Testis (tissue), 2 donors: ENCODE results near the gene KRTAP13-2.

Experiments
- CTCF ChIP-seq, 3 experiments: fragments of 450-650 bp in 2 of 3; fragments of 200-600 bp in 1 of 3; sonication (generic) in 1 of 3; IDR thresholded peaks; one replicate each; pipeline ENCODE4 v1.5.1; 2016 to 2019; ENCODE audit warnings: antibody characterized with exemption in 3 of 3, mild to moderate bottlenecking in 2 of 3, moderate library complexity in 1 of 3
- POLR2A ChIP-seq: fragments of 450-650 bp; IDR thresholded peaks from one replicate; pipeline ENCODE4 v1.6.1; 2017; ENCODE audit warnings: antibody characterized with exemption, mild to moderate bottlenecking, moderate library complexity

- TF ChIP-seq CTCF (IDR thresholded peaks at IDR 0.05) (no peak), POLR2A (no peak)
These were observed 42.7 kb downstream of the KRTAP13-2 start for GRCh38 chr21:30329203-30329875.
